Loucy (cell line): ENCODE results near the gene DKK1.

Experiments used
- CTCF ChIP-seq: fragments of 200-600 bp; sonication (generic); conservative IDR thresholded peaks from 2 replicates; pipeline ENCODE4 v1.5.1; 2014; ENCODE audit warnings: mild to moderate bottlenecking, antibody characterized with exemption, low read length
- EZH2phosphoT487 ChIP-seq: fragments of 200-600 bp; IDR thresholded peaks from 2 replicates; pipeline ENCODE4 v1.6.1; 2018; ENCODE audit warnings: antibody characterized with exemption, mild to moderate bottlenecking, moderate library complexity, borderline replicate concordance

GRCh38 chr10:52319926-52320325, 5.8 kb downstream of the DKK1 start:
- TF ChIP-seq CTCF (no peak), EZH2phosphoT487 (no peak)
